HepG2 (cell line): ENCODE measurements around the gene IL4I1. TPM values are rescaled to one million over a fixed set of nuclear protein-coding genes. Genes with fewer than 3 reads are reported as not detected.

Source experiments
- AKNA ChIP-seq: sonication (generic); formaldehyde crosslinking; IDR thresholded peaks from 2 replicates; pipeline ENCODE4 v1.4.0; 2020; ENCODE audit warnings: missing genetic modification reagents, borderline replicate concordance
- ESRRA ChIP-seq: sonication (generic); formaldehyde crosslinking; IDR thresholded peaks from 2 replicates; pipeline ENCODE4 v1.5.1; 2020; ENCODE audit warnings: mild to moderate bottlenecking, low read depth, missing genetic modification reagents
- FOXA1 ChIP-seq, 2 experiments: fragments of 450-650 bp in 1 of 2; sonication (generic) in 1 of 2; formaldehyde crosslinking in 1 of 2; IDR thresholded peaks; 2 replicates each; pipeline versions ENCODE4 v1.4.0 to v1.6.1; 2016 to 2020; ENCODE audit warnings: missing genetic modification reagents in 1 of 2
- GABPB1 ChIP-seq: IDR thresholded peaks from 2 replicates; pipeline ENCODE4 v1.6.1; 2016; ENCODE audit warnings: mild to moderate bottlenecking, missing genetic modification reagents, moderate library complexity, missing compliant biosample characterization
- KDM5B ChIP-seq: sonication (generic); formaldehyde crosslinking; IDR thresholded peaks from 2 replicates; pipeline ENCODE4 v1.4.0; 2020; ENCODE audit warnings: missing genetic modification reagents, mild to moderate bottlenecking, borderline replicate concordance
- MTA1 ChIP-seq: sonication (generic); formaldehyde crosslinking; IDR thresholded peaks from 2 replicates; pipeline ENCODE4 v1.4.0; 2020; ENCODE audit warnings: missing genetic modification reagents, mild to moderate bottlenecking, borderline replicate concordance
- MTF1 ChIP-seq: sonication (generic); formaldehyde crosslinking; IDR thresholded peaks from 2 replicates; pipeline ENCODE4 v1.5.0; 2020; ENCODE audit warnings: missing genetic modification reagents
- NKX3-1 ChIP-seq: sonication (generic); formaldehyde crosslinking; IDR thresholded peaks from 2 replicates; pipeline ENCODE4 v1.5.0; 2020; ENCODE audit warnings: missing genetic modification reagents
- SIX1 ChIP-seq: sonication (generic); formaldehyde crosslinking; IDR thresholded peaks from 2 replicates; pipeline ENCODE4 v1.4.0; 2020; ENCODE audit warnings: missing genetic modification reagents, borderline replicate concordance
- SMAD1 ChIP-seq: sonication (generic); formaldehyde crosslinking; IDR thresholded peaks from 2 replicates; pipeline ENCODE4 v1.4.0; 2020; ENCODE audit warnings: missing genetic modification reagents, low read depth, mild to moderate bottlenecking, borderline replicate concordance
- SP2 ChIP-seq: sonication (generic); formaldehyde crosslinking; IDR thresholded peaks from 2 replicates; pipeline ENCODE4 v1.5.1; 2020; ENCODE audit warnings: mild to moderate bottlenecking, missing genetic modification reagents
- WIZ ChIP-seq: sonication (generic); formaldehyde crosslinking; IDR thresholded peaks from 2 replicates; pipeline ENCODE4 v1.5.1; 2020; ENCODE audit warnings: mild to moderate bottlenecking, missing genetic modification reagents
- ZBTB42 ChIP-seq: sonication (generic); formaldehyde crosslinking; IDR thresholded peaks from 2 replicates; pipeline ENCODE4 v1.5.0; 2020; ENCODE audit warnings: mild to moderate bottlenecking, missing genetic modification reagents
- ZMYM3 ChIP-seq: sonication (generic); formaldehyde crosslinking; IDR thresholded peaks from 2 replicates; pipeline ENCODE4 v1.5.1; 2020; ENCODE audit warnings: mild to moderate bottlenecking, missing genetic modification reagents
- ZNF18 ChIP-seq: sonication (generic); formaldehyde crosslinking; IDR thresholded peaks from 2 replicates; pipeline ENCODE4 v1.8.0; 2022; ENCODE audit warnings: mild to moderate bottlenecking, missing genetic modification reagents; ENCODE audit not compliant: insufficient replicate concordance
- ZNF264 ChIP-seq: sonication (generic); formaldehyde crosslinking; IDR thresholded peaks from 2 replicates; pipeline ENCODE4 v1.4.0; 2020; ENCODE audit warnings: missing genetic modification reagents
- ZNF605 ChIP-seq: sonication (generic); formaldehyde crosslinking; IDR thresholded peaks from 2 replicates; pipeline ENCODE4 v1.8.0; 2022; ENCODE audit warnings: mild to moderate bottlenecking, missing genetic modification reagents
- ZNF619 ChIP-seq: sonication (generic); formaldehyde crosslinking; IDR thresholded peaks from 2 replicates; pipeline ENCODE4 v1.4.0; 2020; ENCODE audit warnings: mild to moderate bottlenecking, missing genetic modification reagents
- ZNF660 ChIP-seq: sonication (generic); formaldehyde crosslinking; IDR thresholded peaks from 2 replicates; pipeline ENCODE4 v1.5.1; 2020; ENCODE audit warnings: mild to moderate bottlenecking, low read depth, missing genetic modification reagents, borderline replicate concordance
- polyA plus RNA-seq, 8 experiments: library from polyadenylated mRNA; depleted of rRNA in 3 of 8; stranded (reverse) in 7 of 8; unstranded in 1 of 8; fragments of >200 nt; fragmentation: Illumina TruSeq in 4 of 8; extraction: Trizol in 4 of 8; gene quantifications; 2 replicates each; pipeline versions ENCODE4 v1.2.1 to v1.2.3, GENCODE V29; 2011 to 2016; ENCODE audit warnings: low read depth in 4 of 8, missing spikeins in 1 of 8, mixed read lengths in 1 of 8; ENCODE audit not compliant: insufficient read depth in 1 of 8
- total RNA-seq, 5 experiments: library from RNA; depleted of rRNA; stranded (reverse); fragments of >200 nt; fragmentation: Illumina TruSeq; extraction: Trizol; gene quantifications; 2 replicates each; pipeline ENCODE4 v1.2.3, GENCODE V29; 2016; ENCODE audit warnings: low read depth in 1 of 5
- TF ChIP-seq, protein P1 (sequence below), 2 experiments: sonication (generic) in 1 of 2; formaldehyde crosslinking in 1 of 2; IDR thresholded peaks; 2 replicates each; pipeline versions ENCODE4 v1.4.0 to v1.6.1; 2018 to 2020; ENCODE audit warnings: missing genetic modification reagents in 2 of 2, borderline replicate concordance in 1 of 2, low read depth in 1 of 2, mild to moderate bottlenecking in 1 of 2, missing biosample characterization in 1 of 2

Gene IL4I1
- total and polyA plus RNA-seq, 2 of the 13 experiments (the other 11 are each of a cell fraction or from before 2014, with no cell fraction given), result not detected

GRCh38 chr19:49869484-49870308 lies 27.0 kb downstream of the IL4I1 start (continued):
- TF ChIP-seq AKNA (CRISPR knock-in tag) (no peak), MTF1 (CRISPR knock-in tag) (0 out of 2 replicates have a peak, but pooled peaks have one; percentile 51), ZNF619 (CRISPR knock-in tag) (no peak), MTA1 (CRISPR knock-in tag) (no peak), ZNF264 (no peak), ZNF605 (CRISPR knock-in tag) (peak; percentile 33; the same call in 1 of the 2 replicates), SP2 (CRISPR knock-in tag) (peak; percentile 83), ZNF18 (peak; percentile 36), ZBTB42 (no peak), ZMYM3 (no peak), NKX3-1 (CRISPR knock-in tag) (peak; percentile 71), ESRRA (CRISPR knock-in tag) (peak; percentile 60), FOXA1 (IDR thresholded peaks at IDR 0.05) (no peak), FOXA1 (CRISPR knock-in tag; IDR thresholded peaks at IDR 0.05) (no peak), SMAD1 (CRISPR knock-in tag) (peak; percentile 23; the same call in 1 of the 2 replicates), KDM5B (CRISPR knock-in tag) (peak; percentile 91), ZNF660 (CRISPR knock-in tag) (0 out of 2 replicates have a peak, but pooled peaks have one; percentile 31), GABPB1 (CRISPR knock-in tag) (peak; percentile 75), WIZ (CRISPR knock-in tag) (no peak; the same call in 1 of the 2 replicates), SIX1 (CRISPR knock-in tag) (no peak)
- TF ChIP-seq, protein P1, sequence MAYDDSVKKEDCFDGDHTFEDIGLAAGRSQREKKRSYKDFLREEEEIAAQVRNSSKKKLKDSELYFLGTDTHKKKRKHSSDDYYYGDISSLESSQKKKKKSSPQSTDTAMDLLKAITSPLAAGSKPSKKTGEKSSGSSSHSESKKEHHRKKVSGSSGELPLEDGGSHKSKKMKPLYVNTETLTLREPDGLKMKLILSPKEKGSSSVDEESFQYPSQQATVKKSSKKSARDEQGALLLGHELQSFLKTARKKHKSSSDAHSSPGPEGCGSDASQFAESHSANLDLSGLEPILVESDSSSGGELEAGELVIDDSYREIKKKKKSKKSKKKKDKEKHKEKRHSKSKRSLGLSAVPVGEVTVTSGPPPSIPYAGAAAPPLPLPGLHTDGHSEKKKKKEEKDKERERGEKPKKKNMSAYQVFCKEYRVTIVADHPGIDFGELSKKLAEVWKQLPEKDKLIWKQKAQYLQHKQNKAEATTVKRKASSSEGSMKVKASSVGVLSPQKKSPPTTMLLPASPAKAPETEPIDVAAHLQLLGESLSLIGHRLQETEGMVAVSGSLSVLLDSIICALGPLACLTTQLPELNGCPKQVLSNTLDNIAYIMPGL (CRISPR knock-in tag; IDR thresholded peaks at IDR 0.05; ENCODE audit: borderline replicate concordance in 1 of 2, low read depth in 1 of 2), result peak in 1 of 2 experiments; percentile 42; a peak in 1 of 4 replicates
